Upper lobe of left lung (tissue), 6 donors: Measurements from ENCODE around the gene TK2. TPM values are rescaled to one million over a fixed set of nuclear protein-coding genes. Genes with fewer than 3 reads are reported as not detected.

Experiments used
- ATAC-seq, 2 donors: fragments of 200-7000 bp; cut with Tn5 transposase; one replicate each; pipeline ENCODE4 v1.9.1; 2022; ENCODE audit warnings: mild to moderate bottlenecking in 2 of 2, moderate library complexity in 2 of 2; ENCODE audit not compliant: low FRiP score in 2 of 2
- DNase-seq, 2 donors: peaks; one replicate each; pipeline ENCODE4 v3.0.0-alpha.2; 2019 to 2020
- H3K27ac ChIP-seq, 4 donors: fragments of 200-600 bp; sonication (generic); one replicate each; pipeline ENCODE4 v1.5.1; 2016 to 2019
- H3K27me3 ChIP-seq, 4 donors: fragments of 200-600 bp; sonication (generic); one replicate each; pipeline ENCODE4 v1.5.1; 2017 to 2019
- H3K36me3 ChIP-seq, 4 donors: fragments of 200-600 bp; sonication (generic); one replicate each; pipeline ENCODE4 v1.5.1; 2016 to 2019
- H3K4me1 ChIP-seq, 4 donors: fragments of 200-600 bp; sonication (generic); one replicate each; pipeline ENCODE4 v1.5.1; 2018 to 2019
- H3K4me3 ChIP-seq, 4 donors: fragments of 200-600 bp; sonication (generic); one replicate each; pipeline ENCODE4 v1.5.1; 2017 to 2019; ENCODE audit warnings: mild to moderate bottlenecking in 2 of 4, moderate library complexity in 1 of 4
- H3K9me3 ChIP-seq, 4 donors: fragments of 200-600 bp; sonication (generic); one replicate each; pipeline ENCODE4 v1.5.1; 2018 to 2019
- CTCF ChIP-seq, 6 experiments: fragments of 450-650 bp in 4 of 6; fragments of 200-600 bp in 2 of 6; sonication (generic) in 2 of 6; IDR thresholded peaks; one replicate each; pipeline ENCODE4 v1.5.1; 2016 to 2019; ENCODE audit warnings: antibody characterized with exemption in 6 of 6
- EP300 ChIP-seq, 4 donors: sonication (generic); formaldehyde crosslinking; IDR thresholded peaks; one replicate each; pipeline ENCODE4 v1.5.1; 2017; ENCODE audit warnings: antibody characterized with exemption in 4 of 4, control low read depth in 2 of 4
- POLR2A ChIP-seq, 4 donors: fragments of 450-650 bp; IDR thresholded peaks; one replicate each; pipeline ENCODE4 v1.5.1; 2016 to 2017; ENCODE audit warnings: antibody characterized with exemption in 4 of 4, mild to moderate bottlenecking in 2 of 4
- POLR2AphosphoS5 ChIP-seq, 2 donors: sonication (generic); formaldehyde crosslinking; IDR thresholded peaks; one replicate each; pipeline ENCODE4 v1.5.1; 2017; ENCODE audit warnings: antibody characterized with exemption in 2 of 2
- WGBS, 2 donors: methylation state at CpG; one replicate each; pipeline ENCODE4 v1.1.5; 2017 to 2018; 5-methylcytosine and 5-hydroxymethylcytosine counted together
- total RNA-seq, 6 donors: library from RNA; depleted of rRNA in 4 of 6; stranded (reverse); fragments of >200 nt in 4 of 6; gene quantifications; one replicate each; pipeline versions ENCODE4 v1.1.0 to v1.2.1, GENCODE V29; 2016 to 2021
- donor health status: DM: no; HTN: no; CAD: no; lungs with moderate emphysema.
- donor health status: DM: no; HTN: yes; CAD: no; lungs with severe emphysema.

Gene TK2
- total RNA-seq, 6 donors from 2014 or later, result 28.2 to 54.0 (median 36.6) TPM

GRCh38 chr16:66521951-66522771 lies 27.8 kb downstream of the TK2 start:
- H3K4me3 ChIP-seq, result no peak overlapping the region
- TF ChIP-seq POLR2AphosphoS5 (IDR thresholded peaks at IDR 0.05) (peak in 1 of 2 donors; percentile 78), POLR2A (IDR thresholded peaks at IDR 0.05) (peak in 1 of 4 donors; percentile 21), CTCF (IDR thresholded peaks at IDR 0.05) (no peak), EP300 (IDR thresholded peaks at IDR 0.05) (peak in 1 of 4 donors; percentile 20)
- H3K27me3 ChIP-seq, result no peaks in the 10 kb centered on the region
- peak overlapping the region; percentile 94 to 98 (median 96) for H3K27ac ChIP-seq
- no peaks in the 10 kb centered on the region for H3K9me3 ChIP-seq
- peaks cover 82 to 85% (median 84%) of the 10 kb centered on the region in 4 donors for H3K4me1 ChIP-seq
- ATAC-seq, result peak; percentile 48 to 49
- WGBS, 2 donors, result 60 to 61% methylated on average over 15 to 17 of the region's 17 CpGs
- DNase-seq, result peak in 1 of 2 donors; percentile 91
- H3K36me3 ChIP-seq, result peaks cover 0 to 16% (median 4%) of the 10 kb centered on the region in 4 donors

- no peak for ATAC-seq
- H3K36me3 ChIP-seq, result peaks cover 0 to 7% (median 3%) of the 10 kb centered on the region in 4 donors
- no peaks in the 10 kb centered on the region for H3K27me3 ChIP-seq
- H3K27ac ChIP-seq, result peak overlapping the region; percentile 94 to 98 (median 96)
- peaks cover 87 to 92% (median 91%) of the 10 kb centered on the region in 4 donors for H3K4me1 ChIP-seq
- DNase-seq, result no peak
- H3K9me3 ChIP-seq, result no peaks in the 10 kb centered on the region
- 82 to 92% methylated on average over 2 to 5 of the region's 5 CpGs for WGBS, 2 donors
- no peak for TF ChIP-seq POLR2A (IDR thresholded peaks at IDR 0.05)
- TF ChIP-seq CTCF (IDR thresholded peaks at IDR 0.05), result no peak
- TF ChIP-seq EP300 (IDR thresholded peaks at IDR 0.05), result no peak
- TF ChIP-seq POLR2AphosphoS5 (IDR thresholded peaks at IDR 0.05), result no peak
- H3K4me3 ChIP-seq, result no peak overlapping the region
Measured at GRCh38 chr16:66521252-66521713, 28.6 kb downstream of the TK2 start.

- H3K27me3 ChIP-seq, result no peaks in the 10 kb centered on the region
- peaks cover 94 to 97% (median 96%) of the 10 kb centered on the region in 4 donors for H3K4me1 ChIP-seq
- H3K9me3 ChIP-seq, result no peaks in the 10 kb centered on the region
- peak overlapping the region; percentile 94 to 98 (median 96) for H3K27ac ChIP-seq
- 66 to 80% methylated on average over 14 of the region's 14 CpGs for WGBS, 2 donors
- DNase-seq (peak in 1 of 2 donors; percentile 86), ATAC-seq (peak in 1 of 2 donors; percentile 50)
- H3K4me3 ChIP-seq, result no peak overlapping the region
- TF ChIP-seq POLR2A (IDR thresholded peaks at IDR 0.05) (peak in 1 of 4 donors; percentile 73), POLR2AphosphoS5 (IDR thresholded peaks at IDR 0.05) (peak; percentile 42 to 44), EP300 (IDR thresholded peaks at IDR 0.05) (no peak), CTCF (IDR thresholded peaks at IDR 0.05) (no peak)
- peaks cover 0 to 3% (median 1%) of the 10 kb centered on the region in 4 donors for H3K36me3 ChIP-seq
Measured at GRCh38 chr16:66520406-66521170, 29.3 kb downstream of the TK2 start.

- Histone ChIP-seq H3K9me3 (no peaks in the 10 kb centered on the region), H3K36me3 (no peaks in the 10 kb centered on the region), H3K4me3 (no peak overlapping the region), H3K27ac (peak overlapping the region; percentile 94 to 98 (median 96)), H3K27me3 (no peaks in the 10 kb centered on the region), H3K4me1 (peaks cover 93 to 95% (median 94%) of the 10 kb centered on the region in 4 donors)
- TF ChIP-seq EP300 (IDR thresholded peaks at IDR 0.05) (no peak), POLR2AphosphoS5 (IDR thresholded peaks at IDR 0.05) (no peak), POLR2A (IDR thresholded peaks at IDR 0.05) (no peak), CTCF (IDR thresholded peaks at IDR 0.05) (no peak)
- ATAC-seq (no peak), DNase-seq (no peak)
- 85 to 86% methylated on average over 11 of the region's 11 CpGs for WGBS, 2 donors
Measured at GRCh38 chr16:66519482-66520373, 30.2 kb downstream of the TK2 start.
